HG02642 (cell line): ENCODE data around the gene CLEC19A.

Source experiments
- ATAC-seq: cut with Tn5 transposase; IDR thresholded peaks from one replicate; pipeline ENCODE4 v1.9.1; 2021; ENCODE audit warnings: mild to moderate bottlenecking; ENCODE audit not compliant: unreplicated experiment, poor library complexity

CLEC19A gene

DNA sequence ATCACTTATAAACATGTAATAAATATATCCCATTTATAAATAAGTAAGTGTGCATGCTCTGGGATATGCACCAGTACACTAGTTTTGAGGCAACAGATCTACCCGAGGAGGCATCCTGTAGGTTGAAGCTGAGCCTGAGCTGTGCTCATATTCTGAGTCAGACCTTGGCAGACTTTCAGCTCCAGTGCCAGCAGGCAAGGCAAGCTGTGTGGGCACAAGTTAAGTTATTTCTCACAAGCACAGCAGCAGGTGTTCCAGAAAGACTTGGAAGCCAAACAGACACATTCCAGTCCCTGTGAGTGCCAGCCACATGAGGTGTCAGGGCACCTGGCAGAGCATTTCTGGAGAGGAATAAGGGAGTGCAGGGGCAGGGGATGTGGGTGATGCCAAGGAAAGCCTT is 1.3 kb upstream of the CLEC19A start:
- no peak for ATAC-seq

DNA sequence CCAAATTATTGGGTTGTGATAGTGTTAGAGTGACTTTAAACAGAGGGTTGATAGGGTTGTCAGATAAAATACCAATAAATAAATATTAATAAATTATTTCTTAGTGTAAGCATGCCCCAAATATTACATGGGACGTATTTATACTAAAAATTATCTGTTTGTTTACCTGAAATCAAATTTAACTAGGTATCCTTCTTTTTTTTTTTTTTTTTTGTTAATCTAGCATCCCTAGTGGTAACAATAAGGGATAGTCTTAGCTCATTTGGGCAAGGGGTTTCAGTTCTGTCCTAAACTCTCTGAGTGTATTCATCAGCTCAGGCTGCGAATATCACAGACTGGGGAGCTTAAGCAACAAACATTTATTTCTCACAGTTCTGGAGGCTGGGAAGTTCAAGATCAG is 1.3 kb downstream of the CLEC19A start:
- ATAC-seq = no peak

DNA sequence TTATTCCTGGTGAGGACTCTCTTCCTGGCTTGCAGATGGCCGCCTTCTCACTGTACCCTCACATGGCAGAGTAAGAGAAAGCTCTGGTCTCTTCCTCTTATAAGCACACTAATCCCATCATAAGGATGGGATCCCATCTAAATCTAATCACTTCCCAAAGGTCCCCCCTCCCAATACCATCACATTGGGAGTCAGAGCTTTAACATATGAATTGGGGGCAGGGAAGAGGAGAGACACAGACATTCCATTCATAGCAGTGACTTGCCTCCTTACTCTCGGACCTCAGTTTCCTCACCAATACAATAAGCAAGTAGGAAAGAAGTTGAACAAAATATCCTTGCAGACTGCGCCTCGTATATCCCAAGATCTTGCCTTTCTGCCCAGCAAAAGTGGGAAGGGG is 1.7 kb downstream of the CLEC19A start:
- no peak for ATAC-seq

DNA sequence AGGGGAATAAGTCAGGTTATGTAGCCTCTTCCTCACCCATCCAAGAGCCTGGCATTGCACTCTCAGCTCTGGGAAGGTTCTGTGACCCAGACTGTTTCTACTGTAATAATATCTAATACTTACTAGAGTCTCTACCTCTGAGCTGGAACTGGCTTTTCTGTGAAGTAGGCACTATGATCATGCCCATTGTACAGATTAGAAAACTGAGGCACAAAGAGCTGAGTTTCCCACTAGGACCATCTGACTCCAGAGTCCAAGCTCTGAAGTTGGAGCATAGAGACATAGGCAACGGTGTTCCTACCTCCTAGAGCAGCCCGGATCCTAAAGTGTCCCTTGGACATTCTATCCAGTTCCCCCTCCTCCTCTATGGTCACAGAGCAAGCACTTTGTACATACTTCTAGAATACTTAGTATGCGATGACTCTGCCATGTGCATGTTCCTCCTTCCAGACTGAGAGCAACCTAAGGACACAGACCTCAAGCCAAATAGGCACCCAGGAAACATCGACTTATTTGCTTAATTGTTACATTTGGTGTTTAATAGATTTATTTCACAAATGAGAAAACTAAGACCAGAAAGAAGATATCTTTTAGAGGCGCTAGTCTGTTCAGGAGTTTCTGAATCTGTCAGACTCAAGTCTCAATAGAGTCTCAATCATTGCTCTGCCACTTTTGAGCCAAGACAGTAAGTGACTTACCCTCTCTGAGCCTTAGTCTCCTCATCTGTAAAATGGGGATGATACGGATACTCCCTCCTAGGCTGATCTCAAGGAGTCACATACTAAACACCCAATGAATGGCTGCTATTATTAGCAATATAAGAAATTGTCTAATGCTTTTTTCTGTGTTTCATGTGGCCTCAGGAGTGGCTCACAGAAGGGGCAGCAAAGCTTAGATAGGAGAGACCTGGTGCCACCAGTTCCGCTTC is 3.6 kb downstream of the CLEC19A start:
- ATAC-seq = no peak

DNA sequence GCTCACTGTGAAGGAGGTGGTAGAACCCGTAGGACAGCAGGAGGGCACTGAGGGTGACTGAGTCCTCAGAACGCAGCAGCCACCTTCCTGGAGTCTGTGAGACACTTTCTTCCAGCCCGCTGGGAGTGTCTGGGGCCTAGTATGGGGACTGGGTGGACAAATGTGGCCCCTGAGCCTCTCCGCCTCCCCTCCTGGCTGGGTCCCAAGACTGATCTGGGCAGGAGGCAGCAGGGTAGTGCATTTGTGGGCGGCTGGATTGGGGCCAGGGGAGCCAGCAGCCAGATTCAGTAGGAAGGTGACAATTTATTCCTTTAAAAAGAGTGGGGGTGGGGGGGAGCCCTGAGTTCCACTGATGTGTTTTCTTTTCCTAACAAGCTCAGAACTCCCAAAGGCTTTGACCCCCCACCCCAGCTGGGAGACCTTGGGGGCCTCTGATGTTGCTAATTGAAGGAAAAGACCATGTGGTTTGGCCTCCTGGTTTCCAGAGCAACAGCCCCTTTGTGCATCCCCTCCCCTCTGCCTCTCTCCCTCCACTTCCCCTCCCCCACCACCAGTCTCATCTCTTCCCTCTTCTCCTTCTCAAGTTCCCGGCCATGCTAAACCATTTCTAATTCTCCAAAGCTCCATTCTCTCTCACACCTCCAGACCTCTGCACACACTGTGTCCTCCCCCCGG is 4.4 kb downstream of the CLEC19A start:
- no peak for ATAC-seq

DNA sequence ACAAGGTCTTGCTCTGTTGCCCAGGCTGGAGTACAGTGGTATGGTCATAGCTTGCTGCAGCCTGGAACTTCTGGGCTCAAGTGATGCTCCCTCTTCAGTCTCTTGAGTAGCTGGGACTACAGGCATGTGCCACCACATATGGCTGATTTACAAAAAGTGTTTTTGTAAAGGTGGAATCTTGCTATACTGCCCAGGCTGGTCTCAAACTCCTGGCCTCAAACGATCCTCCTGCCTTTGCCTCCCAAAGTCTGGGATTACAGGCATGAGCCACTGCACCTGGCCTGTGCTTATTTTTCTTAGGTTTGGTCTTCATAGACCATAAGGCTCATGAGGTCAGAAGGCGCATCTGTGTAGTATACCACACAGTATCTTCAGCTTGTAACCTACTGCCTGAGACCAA is 5.3 kb downstream of the CLEC19A start:
- ATAC-seq = no peak

DNA sequence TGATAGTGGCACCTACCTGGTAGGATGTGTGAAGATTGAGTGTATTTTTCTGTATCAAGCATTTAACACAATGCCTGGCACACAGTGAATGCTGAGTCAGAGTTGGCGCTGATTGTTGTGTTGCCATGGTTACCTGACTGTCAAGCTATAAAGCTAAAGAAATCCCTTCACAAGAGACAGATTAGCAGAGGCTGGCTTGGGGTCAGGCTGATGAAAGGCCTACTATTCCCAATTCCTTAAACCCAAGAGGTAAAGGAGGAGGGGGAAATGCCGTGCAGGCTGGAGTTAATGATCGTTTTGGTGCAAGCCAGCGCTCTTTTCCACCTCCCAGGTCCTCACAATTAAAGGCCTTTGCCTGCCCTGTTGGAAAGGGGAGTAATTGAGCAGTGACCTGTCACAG is 5.9 kb downstream of the CLEC19A start:
- no peak for ATAC-seq

DNA sequence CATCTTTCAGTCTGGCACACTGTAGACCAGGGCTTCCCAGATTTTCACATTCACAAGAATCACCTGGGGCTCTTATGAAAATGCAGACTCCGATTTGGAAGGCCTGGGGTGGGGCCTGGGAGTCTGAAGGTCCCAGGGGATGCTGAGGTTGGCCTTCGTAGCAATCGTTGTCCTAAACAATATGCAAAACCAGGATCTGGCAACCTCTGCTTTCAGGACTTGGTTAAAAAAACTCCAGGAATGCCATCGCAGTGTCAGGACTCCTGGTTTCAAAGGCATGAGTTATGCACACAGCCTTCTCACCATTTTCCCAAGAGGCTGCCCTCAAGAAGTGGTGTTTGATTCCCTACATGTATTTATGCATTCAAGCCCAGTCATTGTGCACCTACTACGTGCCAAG is 6.7 kb downstream of the CLEC19A start:
- ATAC-seq = no peak

DNA sequence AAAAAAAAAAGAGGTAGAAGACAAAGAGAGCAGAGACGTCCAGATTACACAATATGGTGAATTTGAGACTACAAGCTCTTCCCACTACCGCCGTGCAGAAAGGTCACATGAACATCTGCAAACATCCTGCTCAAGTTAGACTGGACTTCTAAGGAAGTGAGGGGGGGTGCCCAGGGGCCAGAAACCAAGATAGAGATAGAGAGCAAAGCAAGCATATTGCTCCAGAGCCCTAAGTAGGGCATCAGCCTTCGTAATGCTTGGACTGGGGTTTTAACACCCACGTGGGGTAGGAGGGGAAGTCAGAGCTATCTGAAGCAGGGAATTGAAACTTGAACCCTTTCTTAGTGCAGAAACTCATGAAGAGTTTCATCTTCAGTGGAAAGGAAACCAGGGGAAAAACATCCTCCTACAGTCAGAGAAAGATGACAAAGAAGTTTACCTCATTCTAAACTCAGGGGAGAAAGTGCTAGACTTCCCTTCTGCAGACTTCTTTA is 8.7 kb downstream of the CLEC19A start:
- ATAC-seq = peak; percentile 84

DNA sequence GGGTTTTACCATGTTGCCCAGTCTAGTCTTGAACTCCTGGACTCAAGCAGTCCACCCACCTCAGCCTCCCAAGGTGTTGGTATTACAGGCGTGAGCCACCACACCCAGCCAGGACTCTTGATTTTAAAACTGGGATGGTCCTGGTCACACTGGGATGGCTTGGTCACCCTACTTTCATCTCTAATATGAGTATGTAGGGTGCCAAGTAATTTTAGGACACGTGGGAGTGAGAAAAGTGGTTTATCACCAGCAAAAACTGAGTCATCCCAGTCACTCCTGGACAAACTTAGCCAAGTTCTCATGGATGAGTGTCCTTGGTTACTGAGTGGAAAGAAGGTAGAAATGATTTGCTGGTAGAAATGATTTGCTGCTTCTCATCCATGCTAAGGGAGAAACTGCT is 9.9 kb downstream of the CLEC19A start:
- ATAC-seq = no peak

DNA sequence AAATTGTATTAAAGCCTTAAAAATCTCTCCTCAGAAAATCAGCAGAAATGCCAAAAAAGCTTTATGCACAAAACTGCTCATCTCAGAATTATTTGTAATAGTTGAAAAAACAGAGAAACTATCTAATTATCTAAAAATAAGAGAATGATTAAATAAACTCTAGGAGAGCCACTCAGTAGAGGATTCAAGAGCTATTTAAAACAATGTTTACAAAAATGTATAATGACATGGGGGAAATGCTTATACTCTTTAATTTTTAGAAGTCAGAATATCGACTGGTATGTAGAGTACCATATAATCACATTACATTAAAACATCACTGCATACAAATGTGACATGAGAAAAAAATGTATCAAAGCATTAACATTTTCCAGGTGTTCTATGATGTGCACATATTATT is 11.9 kb downstream of the CLEC19A start:
- ATAC-seq = no peak

DNA sequence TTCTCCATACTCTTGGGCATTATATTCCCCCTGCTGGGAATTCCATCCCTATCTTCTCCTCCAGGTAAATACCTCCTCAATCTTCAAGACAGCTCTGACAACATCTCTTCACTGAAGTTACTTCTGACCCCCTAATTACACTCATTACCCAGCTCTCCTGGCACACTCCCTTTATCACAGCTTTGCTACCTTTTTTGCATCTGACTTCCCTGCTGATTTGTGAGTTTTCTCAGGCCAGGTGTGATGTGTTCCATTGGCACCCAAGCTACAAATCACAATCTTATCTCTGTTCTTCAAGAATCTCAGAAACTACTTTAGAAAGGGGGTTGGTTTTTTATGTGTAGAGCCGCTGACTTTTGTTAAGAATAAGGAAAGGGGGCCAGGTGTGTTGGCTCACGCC is 14.0 kb downstream of the CLEC19A start:
- no peak for ATAC-seq

DNA sequence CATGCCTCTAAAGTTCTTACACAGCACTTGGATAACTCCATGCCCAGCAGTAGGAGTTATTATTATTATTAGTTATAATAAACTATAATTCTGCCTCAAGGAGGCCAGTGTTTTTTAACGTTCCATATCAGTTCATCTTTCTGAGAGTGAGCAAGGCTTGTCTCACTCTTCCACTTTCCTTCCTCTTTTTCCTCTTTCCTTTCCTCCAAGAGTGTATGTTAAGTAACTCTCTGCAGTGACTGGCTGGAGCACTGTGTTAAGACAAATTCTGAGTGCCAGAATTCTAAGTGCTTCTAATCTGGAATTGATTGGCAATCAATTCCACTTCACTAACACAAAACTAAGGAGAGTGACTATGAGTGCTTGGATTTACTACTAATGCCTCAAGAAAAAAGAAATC is 16.4 kb downstream of the CLEC19A start:
- no peak for ATAC-seq

DNA sequence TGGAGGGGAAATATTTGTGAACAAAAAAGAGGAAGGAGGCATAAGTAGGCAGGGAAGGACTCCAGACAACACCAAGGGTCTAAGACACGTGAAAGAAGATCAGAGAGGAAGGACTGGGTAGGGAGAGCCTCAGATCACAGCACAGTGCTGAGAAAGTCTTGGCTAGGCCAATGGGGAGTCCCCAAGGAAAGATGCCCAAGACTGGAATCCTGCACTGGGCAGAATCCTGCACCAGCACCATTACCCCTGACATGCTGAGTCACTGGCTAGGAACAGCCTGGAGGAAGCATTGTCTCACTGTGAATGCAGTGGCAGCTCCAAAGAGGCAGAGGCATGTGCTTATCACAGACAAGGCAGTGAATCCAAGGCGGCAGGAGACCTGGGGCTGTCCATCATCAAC is 19.2 kb downstream of the CLEC19A start:
- ATAC-seq = no peak

DNA sequence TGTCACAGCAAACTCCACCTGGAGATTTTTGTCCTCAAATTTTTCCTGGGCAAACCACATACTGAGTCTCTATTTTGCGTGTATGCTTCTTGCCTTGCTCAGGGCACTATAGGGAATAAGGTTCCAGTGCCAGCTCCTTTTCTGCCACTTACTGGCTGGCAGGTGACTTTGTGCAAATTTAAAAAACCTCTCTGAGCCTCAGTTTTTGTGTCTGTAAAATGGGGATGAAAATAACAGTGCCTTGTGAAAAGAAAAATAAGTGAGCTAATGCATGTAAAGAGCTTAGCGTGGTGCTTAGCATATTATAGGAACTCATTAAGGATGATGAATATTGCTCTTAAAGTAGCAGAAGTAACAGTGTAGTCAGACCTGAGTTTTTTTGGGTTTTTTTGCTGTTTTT is 19.9 kb downstream of the CLEC19A start:
- no peak for ATAC-seq

DNA sequence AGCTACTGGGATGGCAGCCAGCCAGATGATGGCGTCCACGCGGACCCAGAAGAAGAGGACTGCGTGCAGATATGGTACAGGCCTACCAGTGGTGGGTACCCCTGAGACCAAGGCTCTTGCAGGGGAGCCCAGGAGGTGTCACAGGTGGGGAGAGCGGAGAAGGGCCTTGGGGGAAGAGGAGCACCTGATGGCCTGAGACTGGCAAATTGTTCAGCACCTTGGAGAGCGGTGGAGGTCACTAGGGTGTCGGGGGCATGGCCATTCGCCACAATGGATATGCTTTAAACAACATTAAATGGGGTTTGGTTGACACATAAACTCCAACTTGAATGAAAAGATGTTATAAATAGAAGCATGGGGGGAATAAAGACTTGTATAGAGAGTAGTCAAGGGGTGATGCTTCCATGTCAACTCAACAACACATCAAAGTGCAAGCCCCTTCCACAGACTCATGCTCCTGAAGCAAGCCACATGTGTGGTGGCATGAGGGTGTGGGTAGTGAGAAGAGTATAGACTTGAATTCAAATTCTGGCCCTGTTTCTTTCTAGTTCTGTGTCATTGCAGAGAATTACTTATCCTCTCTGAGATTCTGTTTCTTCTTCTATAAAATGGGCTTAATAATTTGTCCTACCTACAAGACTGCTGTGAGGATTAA is 22.2 kb downstream of the CLEC19A start:
- ATAC-seq = no peak

DNA sequence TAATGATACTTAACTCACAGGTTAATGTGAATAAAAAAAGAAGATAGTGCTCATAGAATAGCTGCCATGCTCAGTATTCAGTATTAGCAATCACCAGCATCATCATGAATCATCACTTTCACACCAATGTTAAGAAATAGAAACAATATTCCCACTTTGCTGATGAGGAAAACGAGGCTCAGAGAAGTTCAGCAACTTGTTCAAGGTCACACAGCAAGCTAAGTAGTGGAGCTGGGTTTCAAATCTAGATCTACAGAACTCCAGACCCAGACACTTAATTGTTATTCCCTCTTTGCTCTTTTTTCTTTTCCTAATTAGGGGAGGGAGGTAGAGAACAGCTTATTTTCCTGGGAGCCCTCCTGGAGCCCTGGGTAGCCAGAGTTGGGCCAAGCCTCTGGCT is 22.9 kb downstream of the CLEC19A start:
- no peak for ATAC-seq

DNA sequence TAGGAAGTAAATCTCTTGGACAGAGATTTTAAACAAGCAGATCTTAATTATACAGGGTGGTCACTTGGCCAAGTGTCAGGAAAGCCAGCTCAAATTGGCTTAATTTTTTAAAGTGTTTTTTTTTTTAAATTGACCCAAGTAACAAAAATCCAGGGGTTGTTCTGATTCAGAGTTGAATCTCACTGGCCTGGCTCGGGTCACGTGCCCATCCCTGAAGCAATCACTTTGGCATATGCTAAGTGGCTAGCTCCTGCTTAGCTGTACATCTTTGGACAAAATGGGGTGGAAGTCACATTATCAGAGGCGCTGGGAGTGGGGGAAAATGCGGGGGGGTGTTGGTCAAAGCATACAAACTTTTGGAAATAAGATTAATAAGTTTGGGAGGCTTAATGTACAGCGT is 23.6 kb downstream of the CLEC19A start:
- ATAC-seq = no peak

DNA sequence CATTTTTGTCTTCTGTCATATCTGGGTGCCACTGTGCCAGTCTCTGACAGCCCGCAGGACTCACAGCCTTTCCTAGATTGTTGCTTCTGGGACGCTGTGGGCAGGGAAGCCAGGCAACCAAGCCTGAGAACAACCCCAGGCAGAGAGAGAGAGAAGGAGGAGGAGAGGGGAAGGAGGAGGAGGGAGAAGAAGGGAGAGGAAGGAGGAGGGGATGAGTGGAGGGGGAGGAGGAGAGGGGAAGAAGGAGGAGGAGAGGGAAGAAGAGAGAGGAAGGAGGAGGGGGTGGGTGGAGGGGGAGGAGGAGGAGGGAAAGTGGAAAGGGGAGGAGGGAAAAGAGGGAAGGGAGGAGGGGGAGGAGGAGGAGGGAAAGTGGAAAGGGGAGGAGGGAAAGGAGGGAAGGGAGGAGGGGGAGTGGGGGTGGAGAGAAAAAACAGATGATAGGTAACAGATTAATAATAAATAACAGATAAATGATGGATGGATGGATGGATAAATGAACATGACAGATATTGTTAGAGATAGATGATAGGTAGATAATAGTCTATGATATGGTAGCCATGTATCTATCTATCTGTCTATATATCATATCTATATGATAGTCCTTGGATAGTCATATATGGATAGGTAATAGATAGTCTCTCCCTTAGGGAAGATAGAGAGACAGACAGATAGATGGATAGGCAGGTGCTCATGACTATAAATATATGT is 29.3 kb downstream of the CLEC19A start:
- ATAC-seq = no peak

DNA sequence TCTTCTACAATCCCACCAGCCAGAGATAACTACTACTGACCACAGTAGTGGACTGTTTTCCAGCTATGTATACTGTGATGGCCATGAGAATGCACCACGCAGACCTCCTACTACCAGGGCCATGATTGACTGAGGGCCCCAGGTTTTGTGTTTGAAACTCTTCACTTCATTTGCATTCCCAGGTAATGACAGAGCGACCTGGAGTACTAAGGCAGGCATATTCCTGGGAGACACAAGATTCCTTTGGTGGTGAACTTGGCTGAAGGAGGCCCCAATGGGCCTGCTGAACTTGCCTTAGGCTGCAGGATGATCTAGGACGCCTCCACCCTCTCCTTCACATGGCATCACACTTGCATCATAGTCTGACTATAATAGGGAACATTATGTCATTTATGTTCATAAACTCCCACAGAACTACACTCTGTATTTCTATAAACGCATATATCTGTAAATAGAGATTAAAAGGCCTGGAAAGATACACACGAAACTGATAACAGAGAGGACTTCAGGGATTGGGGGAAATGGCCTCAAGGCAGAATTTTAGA is 30.4 kb downstream of the CLEC19A start:
- ATAC-seq = no peak
